Endodermal cell (in vitro differentiated cells): ENCODE results near the gene FBLN2. TPM values are rescaled to one million over a fixed set of nuclear protein-coding genes. Genes with fewer than 3 reads are reported as not detected.
A peak's percentile ranks its signal among the peaks of the same experiment; 100 is the strongest.

Source experiments
- DNase-seq: peaks from one replicate; pipeline ENCODE4 v3.0.0-alpha.2; 2017
- H3K27ac ChIP-seq: 2 replicates; pipeline ENCODE4 v1.5.1; 2013; ENCODE audit warnings: mild to moderate bottlenecking, low read depth, low read length, moderate library complexity
- H3K27me3 ChIP-seq: 2 replicates; pipeline ENCODE4 v1.6.1; 2013; ENCODE audit warnings: mild to moderate bottlenecking, low read length, moderate library complexity; ENCODE audit not compliant: insufficient read depth, control insufficient read depth, poor library complexity, severe bottlenecking
- H3K36me3 ChIP-seq: 2 replicates; pipeline ENCODE4 v1.7.0; 2013; ENCODE audit warnings: mild to moderate bottlenecking, low read length, moderate library complexity; ENCODE audit not compliant: control insufficient read depth, insufficient read depth
- H3K4me1 ChIP-seq: one replicate; pipeline ENCODE4 v1.7.0; 2013; ENCODE audit warnings: low read length; ENCODE audit not compliant: control insufficient read depth, insufficient read depth
- H3K4me3 ChIP-seq: 2 replicates; pipeline ENCODE4 v1.5.1; 2013; ENCODE audit warnings: mild to moderate bottlenecking, low read length, moderate library complexity
- H3K9ac ChIP-seq: 2 replicates; pipeline ENCODE4 v1.6.1; 2013; ENCODE audit warnings: mild to moderate bottlenecking, low read length, moderate library complexity; ENCODE audit not compliant: poor library complexity, severe bottlenecking; ENCODE audit errors: extremely low read depth
- H3K9me3 ChIP-seq: 2 replicates; pipeline ENCODE4 v1.6.1; 2013; ENCODE audit warnings: mild to moderate bottlenecking, low read length, moderate library complexity; ENCODE audit not compliant: control insufficient read depth
- H3K27ac Mint-ChIP-seq: 2 replicates; pipeline ENCODE4 v1.8.0; 2020; ENCODE audit warnings: mixed read lengths
- H3K27me3 Mint-ChIP-seq: 2 replicates; pipeline ENCODE4 v1.8.0; 2021; ENCODE audit warnings: mild to moderate bottlenecking, mixed read lengths; ENCODE audit not compliant: insufficient read depth
- H3K36me3 Mint-ChIP-seq: 2 replicates; pipeline ENCODE4 v1.8.0; 2020; ENCODE audit warnings: low read depth, mixed read lengths
- H3K4me1 Mint-ChIP-seq: 2 replicates; pipeline ENCODE4 v1.8.0; 2020; ENCODE audit warnings: mixed read lengths
- H3K4me3 Mint-ChIP-seq: 2 replicates; pipeline ENCODE4 v1.8.0; 2020; ENCODE audit warnings: mild to moderate bottlenecking, moderate library complexity, mixed read lengths
- H3K9me3 Mint-ChIP-seq: 2 replicates; pipeline ENCODE4 v1.8.0; 2020; ENCODE audit warnings: mild to moderate bottlenecking, mixed read lengths
- WGBS, 2 experiments: methylation state at CpG; one replicate each; pipeline versions ENCODE4 v1.1.5 to v1.1.7; 2013; ENCODE audit warnings: missing lambda C conversion rate in 2 of 2, mixed read lengths in 1 of 2; ENCODE audit not compliant: insufficient coverage in 1 of 2, insufficient read length in 1 of 2; 5-methylcytosine and 5-hydroxymethylcytosine counted together
- total RNA-seq, 2 donors: library from RNA; stranded (reverse); fragmentation: NEBNext Ultra II Directional in 1 of 2; extraction: Animal tissue kit (Norgen Biotek cat#: 25700) in 1 of 2; gene quantifications; 2 replicates in 1 of 2; 3 replicates in 1 of 2; pipeline ENCODE4 v1.2.1, GENCODE V29; 2021
- TF ChIP-seq, protein P1 (sequence below): fragments of 200-600 bp; sonication (generic); conservative IDR thresholded peaks from 2 replicates; pipeline ENCODE4 v1.5.0; 2021; ENCODE audit warnings: antibody characterized with exemption, mild to moderate bottlenecking

The FBLN2 gene
- total RNA-seq, 2 donors from 2014 or later: 86.1 to 136 TPM

DNA sequence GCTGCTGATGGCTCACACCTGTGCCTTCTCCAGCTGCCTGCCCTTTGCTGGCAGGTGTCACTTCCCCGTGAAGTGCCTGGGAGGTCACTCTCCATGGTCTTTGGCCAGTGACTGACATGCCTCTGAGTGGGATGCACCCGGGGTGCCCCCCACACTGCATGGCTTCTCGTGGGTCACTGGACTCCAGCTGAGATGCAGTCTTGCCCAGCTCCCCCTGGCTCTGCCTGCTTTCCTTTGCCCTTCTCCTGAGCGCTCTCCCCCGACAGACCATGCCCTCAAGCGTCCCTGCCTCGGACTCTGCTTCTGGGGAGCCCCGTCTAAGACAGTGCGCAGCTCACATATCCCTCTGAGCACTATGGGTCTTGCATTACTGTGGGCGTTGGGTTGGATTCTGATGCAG is 14.4 kb downstream of the FBLN2 start:
- Mint-ChIP-seq H3K4me3 (no peak overlapping the region), H3K36me3 (peaks cover 2% of the 10 kb centered on the region), H3K27me3 (peaks cover 2% of the 10 kb centered on the region), H3K9me3 (no peaks in the 10 kb centered on the region), H3K4me1 (peaks cover 21% of the 10 kb centered on the region), H3K27ac (no peak overlapping the region)
- WGBS, 2 experiments: 91 to 92% methylated on average over 5 to 10 of the region's 10 CpGs
- DNase-seq: no peak
- H3K9me3 ChIP-seq: no peaks in the 10 kb centered on the region
- no peaks in the 10 kb centered on the region for H3K27me3 ChIP-seq
- H3K9ac ChIP-seq: no peak overlapping the region
- H3K4me1 ChIP-seq: peaks cover 5% of the 10 kb centered on the region
- H3K27ac ChIP-seq: no peak overlapping the region
- no peak overlapping the region for H3K4me3 ChIP-seq
- no peaks in the 10 kb centered on the region for H3K36me3 ChIP-seq
- TF ChIP-seq, protein P1, sequence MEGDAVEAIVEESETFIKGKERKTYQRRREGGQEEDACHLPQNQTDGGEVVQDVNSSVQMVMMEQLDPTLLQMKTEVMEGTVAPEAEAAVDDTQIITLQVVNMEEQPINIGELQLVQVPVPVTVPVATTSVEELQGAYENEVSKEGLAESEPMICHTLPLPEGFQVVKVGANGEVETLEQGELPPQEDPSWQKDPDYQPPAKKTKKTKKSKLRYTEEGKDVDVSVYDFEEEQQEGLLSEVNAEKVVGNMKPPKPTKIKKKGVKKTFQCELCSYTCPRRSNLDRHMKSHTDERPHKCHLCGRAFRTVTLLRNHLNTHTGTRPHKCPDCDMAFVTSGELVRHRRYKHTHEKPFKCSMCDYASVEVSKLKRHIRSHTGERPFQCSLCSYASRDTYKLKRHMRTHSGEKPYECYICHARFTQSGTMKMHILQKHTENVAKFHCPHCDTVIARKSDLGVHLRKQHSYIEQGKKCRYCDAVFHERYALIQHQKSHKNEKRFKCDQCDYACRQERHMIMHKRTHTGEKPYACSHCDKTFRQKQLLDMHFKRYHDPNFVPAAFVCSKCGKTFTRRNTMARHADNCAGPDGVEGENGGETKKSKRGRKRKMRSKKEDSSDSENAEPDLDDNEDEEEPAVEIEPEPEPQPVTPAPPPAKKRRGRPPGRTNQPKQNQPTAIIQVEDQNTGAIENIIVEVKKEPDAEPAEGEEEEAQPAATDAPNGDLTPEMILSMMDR: no peak

DNA sequence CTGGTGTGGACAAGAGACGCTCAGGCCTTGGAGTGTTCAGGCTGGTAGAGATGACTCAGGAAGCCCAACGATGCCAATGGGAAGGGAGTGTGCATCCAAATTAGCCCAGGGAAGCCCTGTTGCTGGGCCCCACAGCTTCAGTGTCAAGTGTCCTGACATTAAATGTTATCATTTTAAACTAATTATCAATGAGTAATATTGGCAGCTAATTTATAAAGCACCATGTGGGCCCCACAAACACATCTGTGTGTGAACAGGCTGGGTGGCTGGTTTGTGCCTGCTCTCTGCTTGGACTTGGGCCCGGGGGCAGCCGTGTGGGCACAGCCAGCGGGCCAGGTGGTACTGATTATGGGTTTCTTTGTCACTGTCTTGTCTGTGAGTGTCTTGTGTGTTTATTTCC is 15.0 kb downstream of the FBLN2 start:
- Mint-ChIP-seq H3K27me3 (peaks cover 2% of the 10 kb centered on the region), H3K4me1 (peaks cover 21% of the 10 kb centered on the region), H3K4me3 (no peak overlapping the region), H3K9me3 (no peaks in the 10 kb centered on the region), H3K36me3 (peaks cover 2% of the 10 kb centered on the region), H3K27ac (no peak overlapping the region)
- no peak for DNase-seq
- no peaks in the 10 kb centered on the region for H3K36me3 ChIP-seq
- H3K9ac ChIP-seq: no peak overlapping the region
- no peak overlapping the region for H3K4me3 ChIP-seq
- peaks cover 5% of the 10 kb centered on the region for H3K4me1 ChIP-seq
- TF ChIP-seq, protein P1: no peak
- 82 to 93% methylated on average over 2 to 5 of the region's 5 CpGs for WGBS, 2 experiments
- no peaks in the 10 kb centered on the region for H3K27me3 ChIP-seq
- no peaks in the 10 kb centered on the region for H3K9me3 ChIP-seq
- no peak overlapping the region for H3K27ac ChIP-seq

DNA sequence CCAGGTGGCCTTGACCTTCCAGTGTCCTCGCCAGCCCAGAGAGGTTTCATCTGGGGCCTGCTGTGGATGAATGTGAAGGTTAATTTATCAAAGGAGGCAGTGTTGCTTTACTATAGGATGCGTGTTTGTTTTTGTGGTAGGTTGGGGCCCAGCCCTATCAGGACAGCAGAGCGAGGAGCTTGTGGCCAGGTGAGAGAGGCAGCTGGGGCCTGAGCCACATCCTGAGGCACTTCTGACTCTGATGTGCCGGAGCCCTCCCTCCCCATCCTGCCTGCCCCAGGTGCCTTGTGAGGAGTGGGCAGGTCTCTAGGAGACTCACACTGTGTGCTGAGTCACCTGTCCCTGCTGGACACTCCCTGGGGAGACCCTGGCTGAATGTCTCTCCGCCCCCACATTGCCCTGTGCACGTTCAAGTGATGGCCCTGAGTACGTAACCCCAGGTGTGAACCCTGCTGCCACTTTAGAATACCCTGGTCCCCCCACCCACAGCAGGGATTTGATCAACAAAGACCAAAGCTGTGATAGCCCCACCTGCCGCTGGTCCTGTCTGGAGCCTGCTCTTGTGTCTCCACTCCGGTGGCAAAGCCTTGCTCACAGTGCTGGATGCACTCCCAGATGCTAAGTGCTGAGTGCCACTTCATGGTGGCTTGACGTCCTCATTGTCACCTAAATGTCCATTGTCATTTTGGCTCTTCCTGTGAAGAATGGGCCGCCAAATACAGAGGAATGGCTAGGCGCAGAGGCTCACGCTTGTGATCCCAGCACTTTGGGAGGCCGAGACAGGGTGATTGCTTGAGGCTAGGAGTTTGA is 16.0 kb downstream of the FBLN2 start:
- WGBS, 2 experiments: 78 to 83% methylated on average over 11 to 14 of the region's 14 CpGs
- TF ChIP-seq, protein P1: peak; percentile 21
- Histone ChIP-seq H3K27me3 (no peaks in the 10 kb centered on the region), H3K9me3 (no peaks in the 10 kb centered on the region), H3K4me1 (peaks cover 5% of the 10 kb centered on the region), H3K9ac (no peak overlapping the region), H3K4me3 (no peak overlapping the region), H3K27ac (no peak overlapping the region), H3K36me3 (no peaks in the 10 kb centered on the region)
- peak overlapping the region; percentile 48 for H3K27ac Mint-ChIP-seq
- no peak overlapping the region for H3K4me3 Mint-ChIP-seq
- H3K36me3 Mint-ChIP-seq: peaks cover 2% of the 10 kb centered on the region
- H3K4me1 Mint-ChIP-seq: peaks cover 21% of the 10 kb centered on the region
- peaks cover 2% of the 10 kb centered on the region for H3K27me3 Mint-ChIP-seq
- H3K9me3 Mint-ChIP-seq: no peaks in the 10 kb centered on the region
- DNase-seq: peak; percentile 78
